H9 (cell line): ENCODE results near the gene ROBO1. TPM values are rescaled to one million over a fixed set of nuclear protein-coding genes. Genes with fewer than 3 reads are reported as not detected.

Experiments
- DNase-seq: peaks from one replicate; pipeline ENCODE4 v3.0.0-alpha.2; 2017
- H2AFZ ChIP-seq: one replicate; pipeline ENCODE4 v1.6.1; 2013; ENCODE audit warnings: mild to moderate bottlenecking, low read length, control low read depth, moderate library complexity
- H2AK5ac ChIP-seq: 2 replicates; pipeline ENCODE4 v1.6.1; 2013; ENCODE audit warnings: low read length, control low read depth, mixed read lengths; ENCODE audit not compliant: insufficient read length
- H2BK120ac ChIP-seq: one replicate; pipeline ENCODE4 v1.6.1; 2013; ENCODE audit warnings: low read depth, mild to moderate bottlenecking, low read length, control low read depth, inconsistent platforms; ENCODE audit not compliant: poor library complexity, severe bottlenecking
- H2BK12ac ChIP-seq: 2 replicates; pipeline ENCODE4 v1.6.1; 2013; ENCODE audit warnings: low read length, control low read depth, mixed read lengths, low read depth; ENCODE audit not compliant: insufficient read length
- H2BK15ac ChIP-seq: 2 replicates; pipeline ENCODE4 v1.6.1; 2013; ENCODE audit warnings: low read depth, low read length, control low read depth
- H2BK20ac ChIP-seq: one replicate; pipeline ENCODE4 v1.6.1; 2013; ENCODE audit warnings: low read depth, mild to moderate bottlenecking, low read length, control low read depth, inconsistent platforms; ENCODE audit not compliant: poor library complexity, severe bottlenecking
- H2BK5ac ChIP-seq: 2 replicates; pipeline ENCODE4 v1.6.1; 2013; ENCODE audit warnings: low read length, control low read depth, mixed read lengths; ENCODE audit not compliant: insufficient read length
- H3K14ac ChIP-seq: 2 replicates; pipeline ENCODE4 v1.6.1; 2013; ENCODE audit warnings: low read length, control low read depth; ENCODE audit not compliant: insufficient read depth
- H3K18ac ChIP-seq: 2 replicates; pipeline ENCODE4 v1.6.1; 2013; ENCODE audit warnings: low read depth, mild to moderate bottlenecking, mixed read lengths, low read length, control low read depth; ENCODE audit not compliant: insufficient read length
- H3K23ac ChIP-seq: 2 replicates; pipeline ENCODE4 v1.6.1; 2013; ENCODE audit warnings: low read length, control low read depth, mixed read lengths, low read depth; ENCODE audit not compliant: insufficient read length
- H3K23me2 ChIP-seq: 2 replicates; pipeline ENCODE4 v1.6.1; 2013; ENCODE audit warnings: low read depth, mild to moderate bottlenecking, mixed read lengths, low read length, control low read depth; ENCODE audit not compliant: insufficient read length, poor library complexity, severe bottlenecking
- H3K27ac ChIP-seq: 2 replicates; pipeline ENCODE4 v1.5.1; 2013; ENCODE audit warnings: low read length, control low read depth, mixed read lengths, low read depth; ENCODE audit not compliant: insufficient read length
- H3K27me3 ChIP-seq: 2 replicates; pipeline ENCODE4 v1.6.1; 2013; ENCODE audit warnings: low read length, control low read depth, inconsistent platforms; ENCODE audit not compliant: insufficient read depth
- H3K4ac ChIP-seq: 2 replicates; pipeline ENCODE4 v1.6.1; 2013; ENCODE audit warnings: low read depth, mild to moderate bottlenecking, control low read depth, inconsistent platforms, low read length, moderate library complexity
- H3K4me1 ChIP-seq: 2 replicates; pipeline ENCODE4 v1.6.1; 2013; ENCODE audit warnings: low read length, control low read depth, inconsistent platforms; ENCODE audit not compliant: insufficient read depth
- H3K4me2 ChIP-seq: 2 replicates; pipeline ENCODE4 v1.6.1; 2013; ENCODE audit warnings: low read length, control low read depth, mixed read lengths; ENCODE audit not compliant: insufficient read length, insufficient read depth
- H3K56ac ChIP-seq: 2 replicates; pipeline ENCODE4 v1.6.1; 2013; ENCODE audit warnings: low read depth, mild to moderate bottlenecking, mixed read lengths, low read length, control low read depth; ENCODE audit not compliant: insufficient read length
- H3K79me1 ChIP-seq: 2 replicates; pipeline ENCODE4 v1.6.1; 2013; ENCODE audit warnings: low read depth, mild to moderate bottlenecking, moderate library complexity, low read length, control low read depth, inconsistent platforms; ENCODE audit not compliant: insufficient read depth, poor library complexity, severe bottlenecking
- H3K79me2 ChIP-seq: 2 replicates; pipeline ENCODE4 v1.6.1; 2013; ENCODE audit warnings: low read length, control low read depth, inconsistent platforms; ENCODE audit not compliant: insufficient read depth
- H3K9ac ChIP-seq: 2 replicates; pipeline ENCODE4 v1.6.1; 2013; ENCODE audit warnings: low read length, control low read depth, mixed read lengths; ENCODE audit not compliant: insufficient read length; ENCODE audit errors: extremely low read depth
- H3K9me3 ChIP-seq: one replicate; pipeline ENCODE4 v1.6.1; 2013; ENCODE audit warnings: low read depth, low read length, inconsistent platforms; ENCODE audit not compliant: control insufficient read depth
- H3T11ph ChIP-seq: one replicate; pipeline ENCODE4 v1.6.1; 2013; ENCODE audit warnings: mild to moderate bottlenecking, low read length, control low read depth, inconsistent platforms
- H4K20me1 ChIP-seq: one replicate; pipeline ENCODE4 v1.6.1; 2013; ENCODE audit not compliant: control insufficient read depth, insufficient read length, insufficient read depth
- H4K5ac ChIP-seq: 2 replicates; pipeline ENCODE4 v1.6.1; 2013; ENCODE audit warnings: low read depth, mild to moderate bottlenecking, mixed read lengths, low read length, control low read depth; ENCODE audit not compliant: insufficient read length
- H4K8ac ChIP-seq: replicated peaks from 2 replicates; pipeline ENCODE4 v1.6.1; 2013; ENCODE audit warnings: low read length, control low read depth, mixed read lengths, low read depth; ENCODE audit not compliant: insufficient read length
- H4K91ac ChIP-seq: 2 replicates; pipeline ENCODE4 v1.6.1; 2013; ENCODE audit warnings: low read depth, mild to moderate bottlenecking, moderate library complexity, mixed read lengths, low read length, control low read depth; ENCODE audit not compliant: insufficient read length
- H3K27ac Mint-ChIP-seq, 3 experiments: 2 replicates in 2 of 3; 3 replicates in 1 of 3; pipeline ENCODE4 v1.8.0; 2020 to 2021; ENCODE audit warnings: mixed read lengths in 3 of 3, mild to moderate bottlenecking in 1 of 3, moderate library complexity in 1 of 3
- H3K27me3 Mint-ChIP-seq: 2 replicates; pipeline ENCODE4 v1.8.0; 2021; ENCODE audit warnings: low read depth, mild to moderate bottlenecking, moderate library complexity, mixed read lengths
- H3K36me3 Mint-ChIP-seq, 3 experiments: 2 replicates in 2 of 3; 3 replicates in 1 of 3; pipeline ENCODE4 v1.8.0; 2020 to 2021; ENCODE audit warnings: low read depth in 3 of 3, mixed read lengths in 3 of 3; ENCODE audit not compliant: insufficient read depth in 1 of 3
- H3K4me1 Mint-ChIP-seq, 2 experiments: 2 replicates each; pipeline ENCODE4 v1.8.0; 2020; ENCODE audit warnings: mixed read lengths in 2 of 2
- H3K4me3 Mint-ChIP-seq, 2 experiments: 2 replicates in 1 of 2; 3 replicates in 1 of 2; pipeline ENCODE4 v1.8.0; 2020 to 2021; ENCODE audit warnings: mild to moderate bottlenecking in 2 of 2, mixed read lengths in 2 of 2, moderate library complexity in 1 of 2
- H3K9me3 Mint-ChIP-seq, 2 experiments: 2 replicates in 1 of 2; 3 replicates in 1 of 2; pipeline ENCODE4 v1.8.0; 2020; ENCODE audit warnings: mild to moderate bottlenecking in 2 of 2, mixed read lengths in 2 of 2, moderate library complexity in 1 of 2
- WGBS: extraction: QIAGEN DNeasy Blood & Tissue Kit; methylation state at CpG from one replicate; pipeline ENCODE4 v1.1.7; 2013; ENCODE audit warnings: missing lambda C conversion rate, low lambda C conversion rate, mixed read lengths; ENCODE audit not compliant: insufficient read length; ENCODE audit errors: extremely low coverage; 5-methylcytosine and 5-hydroxymethylcytosine counted together
- total RNA-seq: library from RNA; stranded (reverse); gene quantifications from 2 replicates; pipeline ENCODE4 v1.2.1, GENCODE V29; 2021
- TF ChIP-seq, protein P1 (sequence below): fragments of 200-600 bp; sonication (generic); conservative IDR thresholded peaks from 3 replicates; pipeline ENCODE4 v1.8.0; 2021; ENCODE audit warnings: antibody characterized with exemption, mild to moderate bottlenecking

Gene ROBO1
- total RNA-seq, 1 experiment from 2014 or later = 62.7 TPM

DNA sequence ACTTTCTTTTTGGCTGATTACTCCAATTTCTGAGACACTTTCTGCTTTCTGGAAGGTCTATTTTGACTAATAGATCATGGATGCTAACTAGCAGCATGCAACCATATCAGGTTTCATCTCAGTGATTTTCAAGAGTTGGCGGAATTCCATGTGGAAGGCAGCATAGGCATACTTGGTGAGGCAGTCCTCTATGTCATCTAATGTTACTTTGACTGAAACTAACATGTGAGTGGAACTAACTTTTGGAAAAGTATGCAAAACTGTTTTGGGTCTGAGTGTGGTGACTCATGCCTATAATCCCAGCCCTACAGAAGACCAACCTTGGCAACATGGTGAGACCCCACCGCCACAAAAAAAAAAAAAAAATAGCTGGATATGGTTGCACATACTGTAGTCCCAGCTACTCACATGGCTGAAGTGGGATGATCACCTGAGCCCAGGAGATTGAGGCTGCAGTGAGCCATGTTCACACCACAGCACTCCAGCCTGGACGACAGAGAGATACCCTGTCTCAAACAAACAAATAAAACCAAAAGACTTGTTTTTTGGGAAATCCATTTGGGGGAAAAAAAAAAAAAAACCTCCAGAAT lies 1033.7 kb downstream of the ROBO1 start:
- H2BK12ac ChIP-seq = no peak overlapping the region
- H3K27ac ChIP-seq = no peak overlapping the region
- H3K79me1 ChIP-seq = no peaks in the 10 kb centered on the region
- peaks cover 3% of the 10 kb centered on the region; the same call in 1 of the 2 replicates for H3K79me2 ChIP-seq
- H4K8ac ChIP-seq = no peak overlapping the region
- no peak overlapping the region for H3K9ac ChIP-seq
- Mint-ChIP-seq H3K27ac (0 out of 7 replicates have a peak overlapping the region, but pooled peaks of 1 of the 3 experiments have one; percentile 67), H3K36me3 (no peaks in the 10 kb centered on the region), H3K4me3 (no peak overlapping the region), H3K4me1 (peaks cover 29 to 36% of the 10 kb centered on the region in 2 experiments), H3K27me3 (no peaks in the 10 kb centered on the region), H3K9me3 (no peaks in the 10 kb centered on the region)
- WGBS = no CpG with 5 or more reads among the region's 3 CpGs
- H3K4ac ChIP-seq = no peak overlapping the region
- no peaks in the 10 kb centered on the region for H4K20me1 ChIP-seq
- H3K27me3 ChIP-seq = no peaks in the 10 kb centered on the region
- no peak overlapping the region for H2BK5ac ChIP-seq
- no peak overlapping the region for H2BK120ac ChIP-seq
- TF ChIP-seq, protein P1, sequence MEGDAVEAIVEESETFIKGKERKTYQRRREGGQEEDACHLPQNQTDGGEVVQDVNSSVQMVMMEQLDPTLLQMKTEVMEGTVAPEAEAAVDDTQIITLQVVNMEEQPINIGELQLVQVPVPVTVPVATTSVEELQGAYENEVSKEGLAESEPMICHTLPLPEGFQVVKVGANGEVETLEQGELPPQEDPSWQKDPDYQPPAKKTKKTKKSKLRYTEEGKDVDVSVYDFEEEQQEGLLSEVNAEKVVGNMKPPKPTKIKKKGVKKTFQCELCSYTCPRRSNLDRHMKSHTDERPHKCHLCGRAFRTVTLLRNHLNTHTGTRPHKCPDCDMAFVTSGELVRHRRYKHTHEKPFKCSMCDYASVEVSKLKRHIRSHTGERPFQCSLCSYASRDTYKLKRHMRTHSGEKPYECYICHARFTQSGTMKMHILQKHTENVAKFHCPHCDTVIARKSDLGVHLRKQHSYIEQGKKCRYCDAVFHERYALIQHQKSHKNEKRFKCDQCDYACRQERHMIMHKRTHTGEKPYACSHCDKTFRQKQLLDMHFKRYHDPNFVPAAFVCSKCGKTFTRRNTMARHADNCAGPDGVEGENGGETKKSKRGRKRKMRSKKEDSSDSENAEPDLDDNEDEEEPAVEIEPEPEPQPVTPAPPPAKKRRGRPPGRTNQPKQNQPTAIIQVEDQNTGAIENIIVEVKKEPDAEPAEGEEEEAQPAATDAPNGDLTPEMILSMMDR = no peak
- no peak overlapping the region for H4K5ac ChIP-seq
- no peak overlapping the region for H3K56ac ChIP-seq
- H2AK5ac ChIP-seq = no peak overlapping the region
- H2BK20ac ChIP-seq = no peak overlapping the region
- no peak overlapping the region for H3K14ac ChIP-seq
- no peak for DNase-seq
- no peak overlapping the region for H2BK15ac ChIP-seq
- no peak overlapping the region for H3K4me2 ChIP-seq
- H3K9me3 ChIP-seq = no peaks in the 10 kb centered on the region
- no peak overlapping the region for H2AFZ ChIP-seq
- no peaks in the 10 kb centered on the region for H3K23me2 ChIP-seq
- no peak overlapping the region for H3K23ac ChIP-seq
- H3T11ph ChIP-seq = no peak overlapping the region
- no peak overlapping the region for H3K18ac ChIP-seq
- peaks cover 4% of the 10 kb centered on the region; the same call in 1 of the 2 replicates for H3K4me1 ChIP-seq
- H4K91ac ChIP-seq = no peak overlapping the region
